Stimulated activated CD8-positive, alpha-beta memory T cell treated with anti-CD3 and anti-CD28 coated beads, Interleukin-7, amount 100 ng/mL, for 24 hours (primary cell): ENCODE measurements around the gene MYO5A.

ENCODE experiments used
- DNase-seq: peaks from one replicate; pipeline ENCODE4 v3.0.0-alpha.2; 2020; ENCODE audit warnings: low read depth

MYO5A gene

GRCh38 chr15:52329150-52329549, 199.5 kb downstream of the MYO5A start:
- DNase-seq: no peak

DNA sequence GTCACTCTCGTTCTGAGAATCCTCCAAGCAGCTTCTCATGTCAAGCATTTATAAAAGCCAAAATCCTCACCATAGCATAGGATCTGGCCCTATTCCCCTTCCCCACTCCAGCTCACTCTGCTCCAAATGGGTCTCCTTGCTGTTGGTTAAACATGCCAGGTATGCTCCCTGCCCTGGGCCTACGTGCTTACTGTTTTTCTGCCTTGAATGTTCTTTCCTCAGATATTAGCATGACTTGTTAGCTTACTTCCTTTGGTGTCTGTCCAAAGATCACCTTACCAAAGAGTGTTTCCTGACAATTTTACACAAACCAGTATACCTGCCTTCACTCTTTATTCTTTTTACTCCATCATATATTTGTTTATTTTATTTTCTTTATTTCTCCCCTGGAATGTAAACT, 200.0 kb downstream of the MYO5A start:
- DNase-seq: no peak

GRCh38 chr15:52326756-52327155, 201.9 kb downstream of the MYO5A start:
- no peak for DNase-seq

DNA sequence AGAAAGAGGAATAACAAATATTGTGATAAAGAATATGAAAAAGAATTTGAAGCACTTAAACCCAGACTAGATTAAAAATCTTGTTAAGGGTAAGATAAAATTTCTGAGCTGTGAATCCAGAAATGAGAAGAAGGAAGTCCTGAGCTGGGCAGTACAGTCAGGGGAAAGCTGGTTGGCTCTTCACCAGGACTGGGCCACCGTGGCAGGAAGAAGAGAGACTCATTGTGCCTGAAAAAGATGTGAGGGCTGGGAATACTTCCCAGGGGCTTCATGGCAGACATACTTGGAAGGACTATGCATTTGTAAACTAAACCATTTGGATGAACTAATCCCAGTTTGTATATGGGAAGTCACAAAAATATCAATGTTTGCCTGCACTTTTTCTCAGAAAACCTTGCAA, 204.6 kb downstream of the MYO5A start:
- no peak for DNase-seq

- no peak for DNase-seq
These were observed 209.8 kb downstream of the MYO5A start for GRCh38 chr15:52318729-52319500.

DNA sequence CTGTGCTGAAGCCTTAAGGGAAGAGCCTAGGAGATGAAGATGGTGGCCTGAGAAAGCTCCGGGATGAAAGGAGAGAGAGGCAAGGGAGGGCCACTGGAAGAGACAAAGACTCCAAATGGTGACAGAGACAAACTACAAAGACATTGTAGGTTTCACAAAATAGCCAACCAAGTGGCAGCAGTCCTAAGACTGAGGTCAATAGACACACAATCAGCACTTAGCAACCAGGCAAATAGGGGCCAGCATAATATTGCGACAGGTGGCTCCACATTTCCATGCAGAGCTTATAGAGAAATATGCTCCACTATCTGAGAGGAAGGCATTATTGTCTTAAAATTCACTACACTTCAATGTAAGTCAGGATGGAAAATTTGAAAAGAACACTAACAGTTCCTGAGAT, 211.0 kb downstream of the MYO5A start:
- DNase-seq: no peak

- no peak for DNase-seq
These were observed 211.7 kb downstream of the MYO5A start for GRCh38 chr15:52317022-52317421.

GRCh38 chr15:52309154-52309548, 219.5 kb downstream of the MYO5A start:
- no peak for DNase-seq

GRCh38 chr15:52308446-52309153, 220.1 kb downstream of the MYO5A start:
- no peak for DNase-seq

GRCh38 chr15:52307847-52308246, 220.8 kb downstream of the MYO5A start:
- no peak for DNase-seq

GRCh38 chr15:52306270-52306669, 222.4 kb downstream of the MYO5A start:
- DNase-seq: no peak

DNA sequence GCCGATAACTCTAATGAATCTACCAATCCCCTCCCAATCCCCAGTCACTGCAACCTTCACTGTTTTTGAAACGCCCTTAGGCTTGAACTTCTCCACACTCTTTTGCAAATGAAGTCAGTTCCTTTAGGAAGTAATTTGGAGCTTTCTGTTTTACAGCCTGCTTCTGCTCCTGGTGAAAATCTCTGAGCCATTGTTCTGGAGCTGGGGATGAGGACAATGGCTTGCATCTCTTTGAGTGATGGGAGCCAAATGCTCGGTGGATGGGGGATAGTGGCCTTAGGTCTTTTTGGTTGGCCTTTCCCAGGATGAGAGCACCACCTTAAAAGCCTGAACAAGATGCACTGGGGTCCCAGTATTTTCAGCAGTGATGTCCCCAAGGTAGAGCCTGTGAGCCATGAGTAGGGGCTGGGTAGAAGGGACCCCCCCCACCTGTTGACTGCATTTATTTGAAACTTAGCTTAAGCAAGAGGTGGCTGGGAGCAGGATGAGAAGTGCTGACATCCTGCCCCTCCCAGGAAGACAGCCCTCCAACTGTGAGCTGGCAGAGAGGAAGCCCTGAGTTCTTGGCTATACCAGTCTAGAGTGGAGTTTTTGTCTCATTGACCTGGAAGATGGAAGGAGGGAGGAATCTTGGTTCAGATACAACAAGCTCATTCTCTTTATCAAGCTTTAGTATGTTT, 225.4 kb downstream of the MYO5A start:
- DNase-seq: no peak

- no peak for DNase-seq
These were observed 227.3 kb downstream of the MYO5A start for GRCh38 chr15:52301265-52301847.

- no peak for DNase-seq
These were observed 233.2 kb downstream of the MYO5A start, which contains the start of gene MYO5C for GRCh38 chr15:52295421-52296001. MYO5C (minus strand) TSS chr15:52295804; CDS start chr15:52295636, 168 bp downstream.

GRCh38 chr15:52294881-52295420, 233.7 kb downstream of the MYO5A start:
- no peak for DNase-seq

DNA sequence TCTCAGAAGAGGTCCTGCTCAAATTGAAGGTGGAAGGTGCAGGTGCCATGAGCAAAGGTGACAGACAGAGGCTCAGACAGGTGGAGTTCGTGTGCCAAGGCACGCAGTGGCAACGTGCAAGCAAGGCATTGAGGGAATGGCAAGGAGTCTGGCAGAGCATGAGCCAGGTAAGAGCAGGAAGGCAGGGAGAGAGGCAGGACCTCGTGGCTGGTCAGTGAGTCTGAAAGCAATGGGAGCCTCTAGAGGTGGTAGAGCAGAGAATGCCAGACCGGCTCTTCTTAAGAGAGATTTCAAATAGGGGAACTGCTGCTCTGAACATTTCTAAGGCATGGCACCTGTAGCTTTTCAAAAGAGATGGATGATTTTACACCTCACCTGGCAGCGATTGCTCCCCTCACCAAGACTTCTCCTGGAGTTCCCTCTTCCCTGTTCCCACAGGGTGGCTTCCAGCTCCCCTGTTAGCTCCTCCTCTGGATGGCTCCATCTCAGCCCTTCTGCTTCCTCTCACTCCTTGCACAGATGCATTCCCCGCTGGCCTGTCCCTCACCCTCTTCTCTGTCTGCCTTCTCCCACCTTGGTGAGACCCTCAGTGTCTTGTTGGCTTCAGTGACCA, 235.8 kb downstream of the MYO5A start:
- DNase-seq: no peak

- no peak for DNase-seq
These were observed 237.5 kb downstream of the MYO5A start for GRCh38 chr15:52291204-52291603.

DNA sequence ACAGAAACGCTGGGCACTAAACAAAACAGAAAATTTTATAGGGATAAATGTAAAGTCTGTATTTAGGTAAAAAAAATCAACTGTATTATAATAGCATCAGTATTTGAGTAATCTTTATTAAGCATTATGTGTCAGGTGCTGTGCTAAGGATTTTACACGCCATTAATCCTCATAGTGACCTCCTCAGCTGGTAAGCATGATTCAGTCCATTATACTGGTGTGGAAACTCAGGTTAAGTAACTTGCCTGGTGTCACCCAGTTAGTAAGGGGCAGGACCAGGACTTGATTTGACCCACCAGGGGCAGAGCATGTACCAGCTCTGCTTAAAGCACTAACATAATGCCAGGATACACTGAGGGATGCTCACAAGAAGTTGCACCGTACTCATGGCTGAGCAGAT, 237.9 kb downstream of the MYO5A start:
- no peak for DNase-seq

DNA sequence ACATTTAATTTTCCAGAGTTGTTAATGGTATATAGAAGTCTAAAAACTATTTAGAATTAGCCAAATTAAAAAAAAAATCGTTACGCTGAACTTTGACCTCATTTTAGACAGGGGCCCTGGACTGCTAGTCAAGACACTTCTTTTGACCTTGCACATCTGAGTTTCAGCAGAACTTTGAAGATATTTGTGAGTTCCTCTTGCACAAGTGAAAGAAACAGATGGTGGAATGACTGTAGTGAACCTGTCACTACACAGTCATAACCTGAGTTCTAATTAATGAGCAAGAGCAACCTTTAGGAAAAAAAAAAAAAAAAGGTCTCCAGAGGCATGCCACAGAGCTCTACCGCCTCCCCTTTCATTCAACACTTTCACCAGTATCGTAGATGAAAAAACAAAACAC, 238.4 kb downstream of the MYO5A start:
- no peak for DNase-seq

- no peak for DNase-seq
These were observed 239.0 kb downstream of the MYO5A start for GRCh38 chr15:52289629-52290081.

DNA sequence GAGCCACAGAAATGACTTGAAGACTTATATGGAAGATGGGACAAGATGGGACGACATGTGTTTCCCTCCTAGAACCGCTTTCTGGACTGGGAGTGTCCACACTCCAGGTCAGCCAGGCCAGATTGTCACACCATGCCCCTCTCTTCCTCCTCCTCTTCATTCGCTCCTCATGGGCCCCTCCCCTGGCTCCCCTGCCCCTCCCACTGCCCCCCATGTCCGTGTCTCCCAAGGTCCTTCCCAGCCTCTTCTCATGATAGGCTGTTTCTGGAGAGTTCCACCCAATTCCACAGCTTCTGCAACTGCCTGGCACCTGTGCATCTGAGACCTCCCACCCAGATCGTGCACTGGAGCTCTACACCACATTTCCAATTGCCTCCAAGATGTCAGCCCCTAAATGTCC, 239.7 kb downstream of the MYO5A start:
- DNase-seq: no peak
